CD4-positive, alpha-beta T cell treated with Interleukin-17A for 1 hour (primary cell): ENCODE results near the gene KCNC4.

Source experiments
- DNase-seq: peaks from one replicate; pipeline ENCODE4 v3.0.0-alpha.2; 2020

The KCNC4 gene

DNA sequence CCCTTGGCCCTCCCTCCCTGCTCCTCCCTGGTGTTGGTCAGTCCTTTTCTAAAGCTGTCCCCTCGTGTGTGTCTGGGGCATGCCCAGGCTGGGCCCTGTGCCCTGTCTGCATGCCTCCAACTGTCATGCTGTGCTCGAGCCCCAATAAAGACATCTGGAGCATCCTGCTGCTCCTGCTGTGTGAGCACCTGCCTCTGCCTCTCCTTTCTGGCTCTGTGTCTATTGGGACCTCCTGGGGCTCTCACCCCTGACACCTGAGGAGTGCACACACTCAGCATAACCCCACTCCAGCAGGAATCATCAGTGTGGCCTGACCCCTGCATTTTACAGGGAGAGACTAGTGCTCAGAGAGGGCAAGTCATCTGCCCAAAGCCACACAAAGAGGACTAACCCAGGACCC, 23.7 kb downstream of the KCNC4 start:
- DNase-seq: no peak

DNA sequence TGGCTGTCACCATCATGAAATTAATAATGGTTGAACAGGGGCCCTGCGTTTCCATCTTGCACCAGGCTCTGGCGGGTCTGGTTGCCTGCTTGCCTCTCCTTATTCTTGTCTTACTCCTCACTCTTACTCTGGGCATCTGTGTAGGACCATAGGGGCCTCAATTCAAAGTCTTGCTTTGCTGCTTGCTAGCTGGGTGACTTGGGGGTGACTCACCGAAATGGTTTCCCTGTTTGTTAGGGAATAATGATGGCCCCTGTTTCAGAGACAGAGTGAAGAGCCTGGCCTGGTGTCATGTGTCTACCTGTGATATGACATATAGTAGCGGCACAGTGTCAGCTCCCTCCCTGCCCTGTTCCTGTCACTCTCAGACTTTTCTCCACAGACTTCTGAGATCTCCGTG, 24.6 kb downstream of the KCNC4 start:
- no peak for DNase-seq

DNA sequence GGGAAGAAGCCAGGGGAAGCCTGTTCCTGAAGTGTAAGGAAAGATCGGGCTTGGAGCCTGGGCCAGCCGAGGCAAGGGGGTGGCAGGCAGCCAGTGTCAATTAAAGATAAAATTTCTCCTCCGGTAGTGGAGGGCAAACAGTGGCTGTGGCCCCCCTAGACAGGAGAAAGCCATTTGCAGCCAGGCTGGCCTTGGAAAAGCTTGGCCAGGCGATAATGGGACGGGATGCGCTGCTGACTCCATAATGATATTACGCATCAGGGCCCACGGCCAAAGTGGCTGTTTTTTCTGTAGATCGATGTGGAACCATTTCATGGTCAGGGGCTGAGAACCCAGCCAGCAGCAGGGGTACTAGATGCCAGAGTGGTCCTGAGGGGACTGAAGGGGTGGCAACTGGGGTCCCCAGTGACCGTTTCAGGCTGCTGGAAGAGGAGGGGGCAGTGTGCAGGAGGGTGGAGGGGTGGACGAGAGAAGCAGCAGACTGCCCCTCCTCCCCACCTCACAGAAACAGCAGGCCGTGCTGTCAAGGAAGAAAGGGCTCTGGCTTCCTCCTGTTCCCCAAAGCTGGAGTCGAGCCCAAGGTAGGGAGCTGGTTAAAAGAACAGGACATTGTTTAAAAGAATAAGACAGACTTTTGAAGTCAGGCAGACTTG, 25.2 kb downstream of the KCNC4 start:
- DNase-seq: no peak

DNA sequence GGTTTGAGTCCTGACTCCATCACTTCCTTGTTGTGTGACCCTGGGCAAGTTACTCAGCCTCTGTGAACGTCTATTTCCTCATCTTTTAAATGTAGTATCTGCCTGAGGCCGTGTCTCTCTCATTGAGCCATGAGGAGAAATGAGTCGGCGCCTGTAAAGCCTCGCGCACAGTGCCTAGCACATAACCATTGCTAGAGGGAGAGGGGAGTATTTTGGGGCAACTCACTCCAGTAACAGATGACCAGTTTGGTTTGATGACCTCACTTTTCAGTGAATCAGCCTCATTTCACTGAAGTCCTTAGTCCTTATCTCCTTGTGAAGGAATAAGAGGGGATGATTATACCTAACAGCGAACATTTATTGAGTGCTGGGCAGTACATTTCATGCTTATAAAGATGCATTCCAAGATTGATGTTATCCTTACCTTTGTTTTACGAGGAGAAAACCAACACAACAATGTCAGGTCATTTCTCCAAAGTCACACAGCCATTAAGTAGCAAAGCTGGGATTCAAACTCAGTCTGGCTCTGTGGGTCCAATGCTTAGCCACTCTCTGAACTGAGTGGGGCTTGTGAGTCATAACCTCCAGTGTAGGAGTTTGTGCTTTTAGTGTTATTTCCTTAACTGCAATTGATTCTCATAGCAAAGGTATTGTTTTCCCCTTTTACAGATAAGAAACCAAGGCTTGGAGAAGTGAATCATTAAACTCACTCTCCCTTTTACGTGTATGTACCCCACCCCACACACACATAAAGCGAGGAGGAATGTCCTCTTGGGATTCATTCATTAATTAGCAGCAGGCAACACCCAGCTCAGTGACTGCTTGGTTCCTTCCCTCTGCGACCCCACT, 25.9 kb downstream of the KCNC4 start:
- DNase-seq: no peak

DNA sequence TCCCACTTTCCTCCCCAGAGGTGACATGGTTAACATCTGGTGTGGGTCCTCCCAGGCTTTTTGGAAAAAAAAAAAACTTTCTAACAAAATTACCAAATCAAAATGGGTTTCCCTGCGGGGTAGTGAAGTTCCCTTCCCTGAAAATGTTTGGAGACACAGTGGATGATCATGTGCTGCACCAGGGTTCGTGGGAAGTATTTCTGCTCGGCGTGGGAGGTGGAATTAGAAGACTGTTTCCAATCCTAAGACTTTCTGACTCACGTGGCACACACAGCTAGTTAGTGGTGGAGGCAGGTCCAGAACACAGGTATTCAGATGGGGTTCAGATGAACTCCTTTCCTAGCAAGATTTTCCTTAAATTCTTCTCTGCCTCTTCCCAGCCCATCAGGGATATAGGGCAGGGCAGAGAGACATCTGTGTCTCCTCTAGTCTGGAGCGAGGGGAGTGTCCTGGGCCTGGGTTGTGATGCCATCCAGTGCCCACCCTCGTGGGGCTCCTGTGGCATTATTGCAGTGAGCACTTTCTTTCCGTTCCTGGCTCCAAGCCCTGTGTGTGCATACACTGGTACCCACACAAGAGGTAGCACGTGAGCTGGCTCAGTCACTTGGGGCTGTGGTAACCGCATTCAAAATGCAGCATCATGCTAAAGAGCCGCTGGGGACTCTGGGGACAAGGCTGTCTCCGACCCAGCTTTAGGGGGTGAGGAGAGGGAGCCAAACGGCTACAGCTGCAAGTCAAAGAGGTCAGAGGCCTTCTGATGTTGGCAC, 27.5 kb downstream of the KCNC4 start:
- no peak for DNase-seq

DNA sequence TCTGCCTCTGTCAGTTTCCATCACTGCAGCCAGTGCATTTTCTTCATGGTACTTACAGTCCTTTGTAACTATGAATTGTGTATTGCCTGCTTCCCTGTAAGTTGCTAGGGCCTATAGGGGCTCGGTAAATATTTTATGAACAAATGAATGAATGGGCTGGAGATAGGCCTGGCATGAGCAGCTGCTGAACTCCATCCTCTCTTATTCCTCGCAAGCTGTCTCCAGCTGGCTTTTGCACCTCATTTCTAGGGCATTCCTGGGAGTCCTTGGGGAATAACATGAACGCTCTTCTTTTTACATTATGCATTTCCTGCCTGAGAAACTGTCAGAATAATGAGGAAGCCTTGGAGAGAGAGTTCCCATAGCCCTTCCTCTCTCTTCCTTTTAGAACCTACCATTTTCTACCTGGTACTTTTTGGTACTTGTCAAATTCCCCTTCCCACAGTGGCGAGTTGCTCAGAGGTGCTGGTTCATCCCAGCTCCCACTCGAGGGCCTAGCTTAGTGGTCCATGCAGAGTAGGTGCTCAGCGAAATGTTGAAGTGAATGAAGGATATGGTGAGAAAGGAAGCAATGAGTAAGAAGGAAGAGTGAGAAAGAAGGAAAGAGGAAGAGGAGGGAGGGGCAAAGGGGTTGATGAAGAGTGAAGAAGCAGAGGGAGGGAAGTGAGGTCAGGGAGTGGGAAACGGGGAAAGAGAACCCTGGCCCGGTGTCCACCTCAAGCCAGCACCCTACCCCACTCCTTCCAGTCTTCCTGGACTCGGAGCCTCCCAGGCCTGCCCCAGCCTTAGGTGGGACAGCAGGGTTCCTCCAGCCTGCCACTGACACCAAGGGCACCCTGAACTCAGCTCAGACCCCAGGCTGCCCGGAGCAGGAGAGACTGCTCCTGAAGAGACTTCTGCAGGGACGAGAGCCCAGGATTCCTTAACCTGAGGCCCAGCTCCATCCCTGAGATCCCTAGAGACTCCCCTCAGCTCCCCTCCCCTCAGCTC, 29.6 kb downstream of the KCNC4 start:
- no peak for DNase-seq

DNA sequence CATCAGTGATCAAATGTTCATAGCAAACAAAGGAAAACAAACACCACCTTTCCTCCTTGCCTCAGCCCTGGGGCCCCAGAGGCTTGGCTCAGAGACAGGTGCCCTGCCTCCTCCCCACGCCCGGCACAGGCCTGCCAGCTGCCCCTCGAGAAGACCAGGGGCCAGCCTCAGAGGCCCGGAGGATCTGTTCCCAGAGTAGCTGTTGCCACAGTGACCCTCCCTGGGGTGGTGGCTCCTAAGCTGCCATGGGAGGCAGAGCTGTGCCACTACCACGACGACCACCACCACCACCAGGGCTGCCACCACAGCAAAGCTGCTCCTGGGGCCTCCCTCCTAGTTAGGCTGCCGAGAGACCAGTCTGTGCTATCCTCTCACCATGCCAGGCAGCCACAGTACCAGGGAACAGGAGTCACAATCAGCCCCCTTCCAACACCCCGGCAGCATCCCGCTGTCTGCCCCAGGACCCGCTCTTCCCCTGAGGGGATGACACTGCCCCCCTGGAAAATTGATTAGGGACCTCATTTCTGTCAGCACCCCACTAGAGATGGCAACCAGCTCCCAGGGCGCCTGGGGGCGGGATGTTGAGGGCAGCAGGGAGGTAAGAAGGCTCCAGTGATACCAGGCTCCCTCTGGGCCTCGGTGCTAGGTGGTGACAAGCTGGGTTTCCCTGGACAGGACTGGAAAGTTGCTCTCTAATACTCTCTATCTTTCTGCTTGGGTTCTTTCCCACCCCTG, 30.5 kb downstream of the KCNC4 start:
- DNase-seq: no peak

DNA sequence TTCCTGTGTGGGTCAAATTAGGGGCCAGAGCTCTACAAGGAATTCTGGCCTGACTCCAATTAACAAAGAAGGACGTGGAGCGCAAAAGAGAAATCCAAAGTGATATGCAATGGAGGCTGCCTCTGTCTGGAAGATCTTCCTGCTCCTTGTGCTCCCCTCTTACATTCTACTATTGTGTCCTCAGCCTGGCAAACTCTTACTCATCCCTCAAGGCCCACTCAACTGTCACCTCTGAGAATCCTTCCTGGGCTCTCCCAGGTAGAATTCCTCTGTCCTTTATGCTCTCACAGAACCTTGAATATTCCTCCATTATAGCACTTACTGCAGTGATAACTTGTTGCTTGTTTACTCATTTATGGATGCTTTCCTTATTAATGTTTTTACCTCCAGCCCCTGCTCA, 31.4 kb downstream of the KCNC4 start:
- no peak for DNase-seq

DNA sequence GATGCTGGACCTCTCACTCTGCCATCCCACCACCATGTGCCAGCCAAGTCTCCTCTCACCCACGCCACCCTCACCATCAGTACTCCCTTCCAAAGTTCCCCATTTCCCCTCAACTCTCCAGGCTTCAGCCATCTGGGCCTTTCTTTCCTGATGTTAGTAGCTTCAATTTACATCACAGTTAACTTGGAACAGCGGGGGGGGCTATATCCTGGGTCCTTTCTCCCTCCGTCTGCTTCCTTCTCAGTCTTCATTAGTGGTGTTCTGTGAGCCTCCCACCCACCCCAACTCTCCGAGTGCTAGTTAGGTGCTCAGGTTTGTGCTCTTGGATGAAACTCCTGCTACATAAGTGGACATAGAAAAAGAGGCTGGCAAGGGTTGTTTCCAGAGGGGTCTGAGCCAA, 31.9 kb downstream of the KCNC4 start:
- DNase-seq: no peak

DNA sequence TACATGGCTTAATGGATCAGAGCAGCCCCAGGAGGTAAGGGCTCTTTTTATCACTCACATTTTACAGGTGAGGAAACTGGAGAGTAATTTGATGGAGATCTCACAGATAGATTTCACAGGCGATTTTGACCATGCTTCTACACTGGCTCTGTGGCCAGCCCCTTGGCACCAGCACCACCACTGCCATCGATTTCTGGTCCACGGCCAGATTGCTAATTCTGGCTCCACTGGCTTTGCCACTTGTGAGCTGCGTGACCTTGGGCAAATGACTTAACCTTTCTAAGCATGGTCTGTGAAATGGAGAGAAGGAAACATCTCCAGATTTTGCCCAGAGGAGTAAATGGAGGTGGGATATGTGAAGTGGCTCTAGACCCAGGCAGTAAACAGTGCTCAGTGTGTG, 32.6 kb downstream of the KCNC4 start:
- DNase-seq: no peak

DNA sequence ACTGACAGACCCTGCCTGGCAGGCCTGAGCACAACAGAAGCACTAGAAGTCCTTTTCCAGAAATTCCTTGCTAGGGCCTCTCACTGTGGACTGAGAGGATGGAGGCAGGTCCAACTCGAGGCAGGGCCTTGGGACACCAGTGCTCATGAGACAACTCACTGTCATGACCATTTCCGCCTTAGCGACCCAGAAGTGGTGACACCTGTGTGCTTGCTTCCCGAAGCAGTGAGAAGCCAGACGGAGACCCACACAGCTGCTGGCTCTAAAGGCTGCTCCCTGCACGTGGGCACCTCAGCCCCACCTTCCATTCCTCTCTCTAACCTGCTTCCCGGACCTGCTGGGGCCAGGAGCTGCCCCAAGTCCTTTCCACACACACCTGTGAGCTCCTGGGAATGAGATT, 33.0 kb downstream of the KCNC4 start:
- no peak for DNase-seq

DNA sequence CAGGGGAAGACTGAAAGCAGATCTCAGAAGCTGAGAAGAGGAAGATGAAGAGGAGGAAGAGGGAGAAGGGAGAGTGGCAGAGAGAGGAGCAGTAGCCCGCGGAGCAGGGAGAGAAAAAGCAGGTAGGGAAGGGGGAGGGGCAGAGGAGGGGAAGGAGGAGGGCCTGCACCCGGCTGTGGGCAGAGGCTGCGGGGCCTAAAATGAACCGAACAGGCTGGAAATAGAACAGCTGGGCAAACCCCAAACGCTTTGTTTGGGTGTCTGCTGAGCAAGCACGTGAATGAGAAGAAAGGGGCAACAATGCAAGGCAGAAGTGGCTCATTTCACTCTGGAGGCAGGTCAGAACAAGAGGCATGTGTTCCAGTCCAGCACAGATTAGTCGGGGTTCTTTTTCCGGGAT, 33.5 kb downstream of the KCNC4 start:
- no peak for DNase-seq

DNA sequence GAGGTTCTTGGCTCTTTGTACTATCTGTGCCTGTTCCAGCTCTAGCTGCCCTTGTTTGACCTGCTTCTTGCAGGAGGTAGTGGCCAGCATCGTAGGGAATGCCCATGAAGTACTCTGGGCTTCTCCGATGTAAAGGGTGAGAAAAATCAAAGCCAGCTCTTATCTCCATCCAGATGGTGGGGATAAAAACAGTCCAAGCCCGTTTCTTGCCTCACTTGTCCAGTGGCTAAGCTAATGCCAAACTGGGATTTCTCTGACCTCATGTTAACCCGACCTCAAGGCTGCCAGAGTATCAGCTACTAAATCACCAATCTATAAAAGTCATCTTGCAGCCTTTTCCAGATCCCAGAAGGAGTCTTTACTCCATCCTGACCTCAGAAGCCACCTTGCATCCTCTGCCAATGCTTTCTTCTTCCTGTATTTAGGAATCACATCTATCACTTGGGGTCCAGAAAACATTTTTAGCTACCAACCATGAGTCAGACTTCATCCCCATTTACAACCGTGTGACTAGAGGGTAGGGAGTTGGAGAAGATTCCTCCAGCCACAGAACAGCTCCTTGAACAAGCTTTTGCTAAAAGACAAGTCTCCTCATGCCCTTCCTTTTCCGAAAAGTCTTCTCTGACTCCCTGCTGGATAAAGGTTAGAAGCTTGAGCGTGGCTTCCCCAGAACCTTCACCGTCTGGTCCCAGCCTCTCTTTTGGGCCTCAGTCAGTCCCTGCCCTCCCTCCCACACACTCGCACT, 35.9 kb downstream of the KCNC4 start:
- no peak for DNase-seq

DNA sequence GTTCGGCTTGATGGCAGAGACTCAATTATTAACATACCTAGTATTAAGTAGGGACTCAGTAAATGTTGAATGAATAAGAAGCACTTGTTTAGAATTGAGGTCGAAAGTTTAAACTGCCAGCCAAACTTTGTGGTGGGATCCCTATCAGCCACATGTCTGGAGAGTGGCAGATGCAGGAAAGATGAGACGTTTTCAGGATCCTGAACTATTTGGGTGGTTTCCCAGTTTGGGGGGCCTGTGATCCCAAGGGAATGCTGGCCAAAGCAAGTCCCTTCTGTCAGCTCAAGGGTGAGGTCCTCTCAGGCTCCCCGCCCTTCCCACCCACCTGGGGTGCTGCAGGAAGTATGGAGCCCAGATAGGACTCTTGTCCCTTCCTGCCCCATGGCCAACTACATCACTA, 38.6 kb downstream of the KCNC4 start:
- no peak for DNase-seq

DNA sequence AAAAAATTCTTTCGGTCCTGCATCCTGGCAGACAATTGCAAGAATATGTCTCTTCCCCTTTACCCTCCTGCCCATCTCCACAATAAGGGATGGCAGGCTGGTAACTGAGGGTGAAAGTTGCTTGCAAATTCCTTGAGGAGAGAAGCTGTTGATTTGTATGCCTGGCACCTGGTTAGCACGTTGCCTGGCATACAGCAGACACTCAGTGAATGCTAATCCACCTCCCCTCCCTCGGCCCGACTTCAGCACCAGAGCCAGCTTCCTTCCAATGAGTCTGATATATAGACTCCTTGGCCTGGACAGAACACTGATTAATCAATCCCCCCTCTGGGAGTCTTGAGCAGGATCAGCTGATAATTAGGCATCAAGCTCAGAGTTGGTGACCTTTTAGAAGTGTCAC, 39.1 kb downstream of the KCNC4 start:
- DNase-seq: no peak

DNA sequence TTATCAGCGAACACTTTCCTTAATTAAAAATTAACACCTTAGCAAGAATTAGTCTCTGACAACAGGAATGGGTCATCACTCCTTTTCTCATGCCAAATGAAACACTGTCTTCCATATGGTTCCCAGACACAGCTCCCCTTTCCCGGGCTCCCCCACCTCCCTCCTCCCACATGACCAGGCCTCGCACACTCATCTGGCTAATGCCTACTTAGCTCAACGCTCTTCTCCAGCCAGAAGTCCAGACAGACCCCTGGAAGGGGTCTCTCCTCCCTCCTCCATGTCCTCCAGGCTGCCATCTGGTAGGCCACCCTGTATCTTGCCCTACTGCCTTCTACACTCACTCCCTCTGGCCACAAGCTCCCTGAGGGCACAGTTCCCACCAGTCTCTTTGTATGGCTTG, 39.9 kb downstream of the KCNC4 start:
- no peak for DNase-seq

DNA sequence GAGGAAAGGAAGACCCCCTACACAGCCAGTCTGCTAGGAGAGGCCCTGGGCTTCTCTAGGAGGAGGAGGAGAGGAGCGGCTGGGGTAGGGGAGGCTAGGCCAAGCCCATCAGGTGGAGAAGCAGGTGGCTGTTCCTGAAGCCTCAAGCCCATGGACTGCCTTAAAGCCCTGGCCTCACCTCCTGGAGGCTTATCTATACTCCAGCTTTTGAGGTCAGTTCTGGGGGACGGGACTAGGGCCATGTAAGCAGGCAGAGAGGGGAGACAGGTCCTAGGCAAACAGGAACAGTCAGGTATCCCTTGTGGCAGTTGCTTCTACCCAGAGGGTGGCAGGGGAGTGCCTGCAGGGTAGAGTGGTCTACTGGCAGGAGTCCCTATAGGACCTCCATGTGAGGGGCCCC, 40.6 kb downstream of the KCNC4 start:
- DNase-seq: no peak

DNA sequence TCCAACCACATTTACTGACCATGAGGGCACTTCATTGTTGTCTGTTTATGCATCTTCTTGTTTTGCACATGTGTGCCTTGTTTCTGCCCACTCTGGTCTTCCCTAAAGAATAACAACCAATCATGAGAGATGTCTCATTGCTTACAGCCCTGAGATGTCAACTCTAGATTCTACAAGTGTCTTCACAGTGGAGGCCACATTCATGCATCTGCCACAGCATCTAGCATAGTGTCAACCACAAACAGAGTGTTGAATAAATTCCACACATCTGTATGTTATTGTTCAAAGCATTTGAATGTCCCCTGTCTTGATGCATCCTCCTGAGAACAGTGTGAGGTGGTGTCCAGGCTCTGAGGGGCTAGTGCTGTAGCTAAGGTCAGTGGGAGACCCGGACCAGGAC, 43.1 kb downstream of the KCNC4 start:
- peak; percentile 2 for DNase-seq

DNA sequence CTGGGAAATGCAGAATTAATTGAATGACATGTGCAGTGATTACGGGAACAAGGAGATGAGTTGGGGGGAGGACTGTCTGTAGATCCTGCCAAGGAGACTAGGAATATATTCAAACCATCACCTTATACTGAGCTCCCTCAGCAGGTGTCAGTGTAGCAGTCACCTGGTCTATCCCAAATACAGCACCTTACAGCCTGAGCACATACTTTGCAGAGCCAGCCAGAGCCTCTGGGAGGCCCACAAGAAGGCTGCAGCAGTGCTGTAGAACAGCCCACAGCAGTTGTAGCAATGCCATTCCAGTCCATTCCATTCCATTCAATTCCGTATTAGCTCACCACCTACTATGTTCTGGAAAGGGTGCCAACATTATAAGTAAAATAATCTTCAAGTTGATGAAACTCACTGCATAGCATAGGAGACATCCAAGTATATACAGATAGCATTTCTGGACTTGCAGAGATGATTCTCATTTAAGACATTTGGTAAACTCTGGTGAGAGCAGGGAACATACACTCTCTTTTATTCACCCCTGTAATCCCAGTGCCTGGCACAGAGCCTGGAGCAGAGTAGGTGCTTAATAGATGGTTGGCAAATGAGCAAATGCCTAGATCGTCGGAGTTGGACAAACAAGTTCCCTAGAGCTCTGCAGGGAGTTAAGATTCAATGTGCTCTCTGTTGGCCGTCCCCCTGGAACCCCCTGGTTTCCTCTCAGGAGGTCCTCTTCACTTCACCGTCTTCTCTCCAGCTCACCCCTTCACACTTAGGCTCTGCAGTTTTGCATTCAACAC, 44.7 kb downstream of the KCNC4 start:
- no peak for DNase-seq

DNA sequence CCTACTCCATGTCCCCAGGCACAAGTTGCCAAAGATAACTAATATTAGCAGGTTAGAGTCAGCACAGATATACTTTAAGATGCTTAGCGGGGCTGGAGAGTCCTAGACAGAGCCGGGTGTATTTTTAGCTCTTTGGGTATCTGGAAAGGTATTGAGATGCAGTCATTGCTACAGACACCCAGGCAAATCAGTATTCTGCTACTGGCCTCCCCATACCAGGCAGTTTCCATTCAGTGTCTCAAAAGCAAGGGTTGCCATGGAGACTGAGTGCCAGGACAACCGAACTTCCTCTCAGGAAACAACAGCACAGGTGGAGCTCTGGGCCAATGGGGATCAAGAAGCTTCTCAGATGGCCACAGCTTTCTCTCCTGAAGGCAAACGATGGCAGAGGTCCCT, 45.3 kb downstream of the KCNC4 start:
- peak; percentile 2 for DNase-seq
